GM18507 (cell line): ENCODE data around the gene DND1.
A peak's percentile ranks its signal among the peaks of the same experiment; 100 is the strongest.
"Not testable (repeated sequence)": the region's sequence is repeated elsewhere in the genome, so short reads cannot be mapped to it uniquely, and the experiment has no call there.

Experiments used
- DNase-seq: peaks from one replicate; pipeline ENCODE4 v3.0.0; 2011; ENCODE audit warnings: low read depth; ENCODE audit not compliant: insufficient read length; ENCODE audit errors: extremely low spot score
- FAIRE-seq: peaks from 2 replicates; lab custom pipeline; 2011; peaks lifted over from hg19 to GRCh38; lab: Jason Lieb, UNC

DND1 gene

DNA sequence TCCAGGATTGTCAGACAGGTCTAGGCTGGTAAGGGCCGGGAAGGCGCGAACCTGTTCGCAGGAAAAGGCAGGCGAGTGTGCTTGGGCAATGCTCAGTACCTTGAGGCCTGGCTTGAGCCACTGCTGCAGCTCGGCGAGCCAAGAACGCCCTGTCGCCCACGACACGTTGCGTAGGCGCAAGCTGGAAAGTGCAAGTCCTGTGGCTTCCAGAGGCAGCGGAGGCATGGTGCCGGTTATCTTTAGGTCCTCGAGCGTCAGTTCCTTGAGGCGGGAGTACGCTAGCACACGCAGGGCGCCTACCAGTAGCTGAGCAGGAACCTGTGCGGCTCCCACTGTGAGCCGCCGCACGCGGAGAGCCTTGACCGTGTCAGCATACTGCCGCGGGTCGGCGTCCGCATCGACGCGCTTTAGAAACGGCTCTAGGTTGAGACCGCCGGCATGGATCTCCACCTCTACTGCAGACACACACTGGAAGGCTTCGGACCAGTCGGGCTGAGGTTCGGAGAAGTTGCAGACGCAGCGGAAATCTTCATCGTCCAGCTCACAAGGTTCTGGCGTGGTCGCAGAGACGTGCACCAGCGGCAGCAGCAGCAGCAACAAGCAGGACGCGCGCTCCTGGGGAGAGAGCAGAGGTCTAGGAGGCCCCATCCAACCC lies 40.9 kb downstream of the DND1 start:
- no peak for DNase-seq
- peak; percentile 67 for FAIRE-seq

GRCh38 chr5:140631831-140632365 lies 41.5 kb downstream of the DND1 start:
- DNase-seq, result no peak

GRCh38 chr5:140631036-140631417 lies 42.3 kb downstream of the DND1 start:
- no peak for FAIRE-seq
- no peak for DNase-seq

More at GRCh38 chr5:140631831-140632365, 41.5 kb downstream of the DND1 start:
- no peak for FAIRE-seq

DNA sequence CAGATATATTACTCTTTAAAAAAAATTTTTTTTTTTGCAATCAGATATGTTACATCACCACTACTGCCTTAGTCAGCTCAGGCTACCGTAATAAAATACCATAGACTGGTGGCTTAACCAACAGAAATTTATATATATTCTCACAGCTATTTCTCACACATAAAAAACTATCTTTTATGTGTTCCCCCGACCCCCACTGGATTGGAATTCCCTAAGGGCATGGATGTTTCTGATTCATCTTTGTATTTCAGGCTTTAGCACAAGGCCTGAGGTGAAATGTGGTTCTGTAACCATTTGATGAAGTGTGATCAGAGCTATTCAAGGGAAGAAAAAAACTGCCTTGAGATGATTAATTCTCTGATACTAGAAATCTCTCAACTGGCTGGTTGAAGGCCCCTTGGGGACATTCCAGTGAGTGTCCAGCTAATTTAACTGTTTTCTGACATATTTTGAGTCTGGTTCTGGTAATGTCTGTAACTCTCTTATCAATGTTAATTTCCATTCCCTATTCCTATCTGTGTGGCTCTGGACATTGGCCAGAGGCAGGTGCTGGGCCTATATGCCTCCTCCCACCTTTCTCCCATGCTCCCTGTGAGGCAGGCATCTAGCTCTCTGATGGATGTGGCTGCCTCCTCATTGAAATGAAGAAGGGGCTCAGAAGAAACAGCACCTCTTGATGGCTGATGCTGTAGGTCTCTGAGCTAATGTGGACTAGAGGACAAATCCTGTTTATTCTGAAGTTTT lies 42.9 kb downstream of the DND1 start:
- no peak for DNase-seq
- FAIRE-seq, result no peak

DNA sequence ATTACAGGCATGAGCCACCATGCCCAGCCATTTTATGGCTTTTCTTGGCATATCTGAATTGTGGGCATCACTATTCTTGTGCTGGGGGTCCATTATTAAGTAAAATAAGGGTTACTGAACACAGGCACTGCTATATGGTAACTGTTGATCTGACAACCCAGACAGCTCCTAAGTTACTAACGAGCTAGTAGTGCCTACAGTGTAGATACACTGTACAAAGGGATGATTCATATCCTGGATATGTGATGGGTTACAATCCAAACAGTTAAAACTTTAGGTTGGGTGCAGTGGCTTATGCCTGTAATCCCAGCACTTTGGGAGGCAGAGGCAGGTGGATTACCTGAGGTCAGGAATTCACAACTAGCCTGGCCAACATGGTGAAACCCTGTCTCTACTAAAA lies 44.7 kb downstream of the DND1 start:
- DNase-seq (no peak), FAIRE-seq (no peak)

GRCh38 chr5:140627972-140628371 lies 45.4 kb downstream of the DND1 start:
- no peak for DNase-seq

DNA sequence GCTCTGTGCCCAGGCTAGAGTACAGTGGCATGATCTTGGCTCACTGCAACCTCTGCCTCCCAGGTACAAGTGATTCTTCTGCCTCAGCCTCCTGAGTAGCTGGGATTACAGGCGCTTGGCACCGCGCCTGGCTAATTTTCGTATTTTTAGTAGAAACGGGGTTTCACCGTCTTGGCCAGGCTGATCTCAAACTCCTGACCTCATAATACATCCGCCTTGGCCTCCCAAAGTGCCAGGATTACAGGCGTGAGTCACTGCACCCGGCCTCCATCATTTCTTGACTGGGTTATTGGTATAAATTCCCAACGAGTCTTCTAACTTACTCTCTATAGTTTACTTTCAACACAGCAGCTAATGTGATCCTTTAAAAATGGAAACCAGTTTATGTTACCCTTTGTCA lies 48.5 kb downstream of the DND1 start:
- DNase-seq, FAIRE-seq: not testable (repeated sequence)

More at GRCh38 chr5:140627972-140628371, 45.4 kb downstream of the DND1 start:
- no peak for FAIRE-seq

GRCh38 chr5:140623061-140623460 lies 50.3 kb downstream of the DND1 start:
- FAIRE-seq, DNase-seq: not testable (repeated sequence)

DNA sequence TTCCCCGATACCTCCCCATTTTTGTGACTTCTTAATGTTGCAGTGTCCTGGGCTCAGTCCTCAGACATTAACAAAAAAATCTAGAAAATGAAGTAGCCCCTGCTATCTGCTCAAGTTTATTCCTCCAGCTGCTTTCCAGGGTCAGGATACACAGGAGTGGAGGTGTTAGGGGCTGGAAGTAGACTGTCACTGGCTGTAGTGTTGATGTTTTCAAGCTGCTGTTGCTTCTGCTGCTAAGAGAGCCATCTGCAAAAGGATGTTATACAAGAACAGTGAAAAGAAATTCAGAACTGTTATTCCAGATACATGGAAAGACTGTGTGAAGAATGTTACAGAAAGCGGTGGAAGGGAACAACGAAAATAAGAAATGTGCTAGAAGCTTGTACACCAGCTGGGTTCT lies 51.1 kb downstream of the DND1 start:
- FAIRE-seq (no peak), DNase-seq (no peak)
